GM23248 (cell line): Measurements from ENCODE around the gene NOS1AP. TPM values are rescaled to one million over a fixed set of nuclear protein-coding genes. Genes with fewer than 3 reads are reported as not detected.

Source experiments
- DNase-seq: peaks from one replicate; pipeline ENCODE4 v3.0.0-alpha.2; 2015
- H2AFZ ChIP-seq: fragments of 200-600 bp; sonication (generic); 2 replicates; pipeline ENCODE4 v1.6.1; 2016; ENCODE audit warnings: antibody characterized with exemption
- H3F3A ChIP-seq: fragments of 200-600 bp; sonication (generic); 2 replicates; pipeline ENCODE4 v1.6.1; 2016; ENCODE audit warnings: mild to moderate bottlenecking, antibody characterized with exemption, mixed run types; ENCODE audit not compliant: insufficient read depth
- H3K27ac ChIP-seq: fragments of 200-600 bp; sonication (generic); 2 replicates; pipeline ENCODE4 v1.5.1; 2016; ENCODE audit warnings: mild to moderate bottlenecking
- H3K27me3 ChIP-seq: fragments of 200-600 bp; sonication (generic); replicated peaks from 2 replicates; pipeline ENCODE4 v1.6.1; 2016; ENCODE audit warnings: mild to moderate bottlenecking; ENCODE audit not compliant: insufficient read depth
- H3K36me3 ChIP-seq: fragments of 200-600 bp; sonication (generic); 2 replicates; pipeline ENCODE4 v1.6.1; 2016; ENCODE audit warnings: low read depth, mild to moderate bottlenecking
- H3K4me1 ChIP-seq: fragments of 200-600 bp; sonication (generic); 2 replicates; pipeline ENCODE4 v1.6.1; 2016; ENCODE audit warnings: mild to moderate bottlenecking; ENCODE audit not compliant: insufficient read depth
- H3K4me2 ChIP-seq: fragments of 200-600 bp; sonication (generic); one replicate; pipeline ENCODE4 v1.6.1; 2016; ENCODE audit warnings: mild to moderate bottlenecking; ENCODE audit not compliant: unreplicated experiment
- H3K4me3 ChIP-seq: fragments of 200-600 bp; sonication (generic); 2 replicates; pipeline ENCODE4 v1.5.1; 2016; ENCODE audit warnings: mild to moderate bottlenecking
- H3K79me2 ChIP-seq: fragments of 200-600 bp; sonication (generic); 2 replicates; pipeline ENCODE4 v1.6.1; 2016; ENCODE audit warnings: mild to moderate bottlenecking; ENCODE audit not compliant: insufficient read depth
- H3K9ac ChIP-seq: fragments of 200-600 bp; sonication (generic); 2 replicates; pipeline ENCODE4 v1.6.1; 2016; ENCODE audit warnings: mild to moderate bottlenecking
- H3K9me2 ChIP-seq: fragments of 200-600 bp; sonication (generic); 2 replicates; pipeline ENCODE4 v1.6.1; 2016; ENCODE audit warnings: mixed run types, mild to moderate bottlenecking, moderate library complexity; ENCODE audit not compliant: insufficient read depth
- H3K9me3 ChIP-seq: fragments of 200-600 bp; sonication (generic); one replicate; pipeline ENCODE4 v1.6.1; 2017; ENCODE audit warnings: low read depth
- H4K20me1 ChIP-seq: fragments of 200-600 bp; sonication (generic); 2 replicates; pipeline ENCODE4 v1.6.0; 2016; ENCODE audit not compliant: insufficient read depth
- EZH2 ChIP-seq: fragments of 200-600 bp; sonication (generic); IDR thresholded peaks from 2 replicates; pipeline ENCODE4 v1.6.1; 2018; ENCODE audit warnings: antibody characterized with exemption, mild to moderate bottlenecking; ENCODE audit not compliant: insufficient read depth, poor library complexity, severe bottlenecking
- EZH2phosphoT487 ChIP-seq: fragments of 200-600 bp; sonication (generic); IDR thresholded peaks from 2 replicates; pipeline ENCODE4 v1.6.1; 2018; ENCODE audit warnings: antibody characterized with exemption, moderate library complexity, mild to moderate bottlenecking, low read depth; ENCODE audit not compliant: insufficient read depth
- WGBS, 2 experiments: methylation state at CpG; one replicate each; pipeline ENCODE4 v1.1.6; 2015 to 2017; ENCODE audit warnings: low lambda C conversion rate in 2 of 2, low coverage in 1 of 2; ENCODE audit errors: missing lambda C conversion rate in 2 of 2; 5-methylcytosine and 5-hydroxymethylcytosine counted together
- in situ Hi-C: fragments of 300-500 bp; cut with MboI; formaldehyde crosslinking; loops from 2 replicates; pipeline ENCODE4 v1.15.0; 2020
- polyA plus RNA-seq: library from polyadenylated mRNA; unstranded; fragments of >200 nt; fragmentation: Nextera tagmentation; extraction: Ambion mirVana; gene quantifications from 2 replicates; pipeline ENCODE4 v1.2.1, GENCODE V29; 2016
- total RNA-seq: library from RNA; depleted of rRNA; stranded (reverse); fragments of >200 nt; shearing (Covaris generic); gene quantifications from 2 replicates; pipeline ENCODE4 v1.2.3, GENCODE V29; 2014

Gene NOS1AP
- total and polyA plus RNA-seq, 2 experiments from 2014 or later, result 0.18 TPM; not detected in 1

DNA sequence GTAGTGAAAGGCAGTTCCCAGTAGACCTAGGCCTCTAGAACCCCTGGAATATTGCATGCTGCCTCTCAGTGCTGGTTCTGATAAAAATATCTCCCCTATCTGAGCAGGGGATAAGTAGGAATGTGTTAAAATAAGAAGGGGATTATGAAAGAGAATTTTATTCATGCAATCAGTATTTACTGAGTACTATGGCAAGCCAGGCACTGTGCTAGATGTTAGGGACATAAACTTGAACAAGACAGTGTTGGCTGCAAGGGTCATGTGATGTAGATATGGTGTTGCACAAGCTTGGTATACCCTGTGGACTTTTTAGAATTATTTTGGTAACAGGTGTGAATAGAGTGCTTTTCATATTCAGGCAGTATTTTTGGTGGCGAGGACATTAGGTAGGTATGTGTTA, 23.6 kb downstream of the NOS1AP start:
- 95 to 96% methylated on average over 1 of the region's 1 CpG for WGBS, 2 experiments
- no peak for DNase-seq
- Histone ChIP-seq H3K9ac (no peak overlapping the region), H3K4me1 (no peaks in the 10 kb centered on the region), H3K4me2 (no peak overlapping the region), H4K20me1 (no peaks in the 10 kb centered on the region), H3F3A (0 out of 2 replicates have a peak, but pooled peaks cover 6% of the 10 kb centered on the region), H3K9me3 (no peaks in the 10 kb centered on the region), H3K9me2 (no peaks in the 10 kb centered on the region), H2AFZ (no peak overlapping the region), H3K27ac (no peak overlapping the region), H3K36me3 (no peaks in the 10 kb centered on the region), H3K27me3 (no peaks in the 10 kb centered on the region), H3K4me3 (no peak overlapping the region), H3K79me2 (no peaks in the 10 kb centered on the region)
- in situ Hi-C loops, result no loop called here
- TF ChIP-seq EZH2, result no peak
- TF ChIP-seq EZH2phosphoT487, result no peak

DNA sequence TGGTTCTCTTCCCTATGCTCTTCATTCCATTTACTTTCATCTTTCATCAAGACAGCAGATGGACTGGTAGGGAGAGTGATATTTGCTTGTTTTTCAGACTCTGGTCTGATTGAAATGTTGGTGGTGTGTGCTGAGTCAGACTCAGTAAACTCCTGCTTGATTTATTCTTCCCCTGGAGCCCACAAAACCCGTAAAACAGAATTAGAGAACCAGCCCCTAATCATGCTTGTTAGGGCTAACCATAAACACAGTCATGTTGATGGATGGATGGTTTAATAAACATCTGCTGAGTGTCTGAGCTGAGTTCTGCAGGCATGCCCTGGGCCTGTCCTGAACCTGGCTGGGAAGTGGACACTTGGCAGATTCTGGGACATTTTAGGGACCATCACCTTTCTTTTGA, 24.8 kb downstream of the NOS1AP start:
- H3K4me3 ChIP-seq, result no peak overlapping the region
- H4K20me1 ChIP-seq, result no peaks in the 10 kb centered on the region
- no peak overlapping the region for H3K9ac ChIP-seq
- no peak overlapping the region for H3K27ac ChIP-seq
- no peaks in the 10 kb centered on the region for H3K36me3 ChIP-seq
- no peaks in the 10 kb centered on the region for H3K27me3 ChIP-seq
- H3K4me2 ChIP-seq, result no peak overlapping the region
- H3K79me2 ChIP-seq, result no peaks in the 10 kb centered on the region
- WGBS, 2 experiments, result 36 to 50% methylated on average over 1 of the region's 1 CpG
- no peak overlapping the region for H2AFZ ChIP-seq
- H3K9me3 ChIP-seq, result no peaks in the 10 kb centered on the region
- H3K4me1 ChIP-seq, result no peaks in the 10 kb centered on the region
- in situ Hi-C loops, result no loop called here
- H3F3A ChIP-seq, result 0 out of 2 replicates have a peak, but pooled peaks cover 6% of the 10 kb centered on the region
- TF ChIP-seq EZH2 (no peak), EZH2phosphoT487 (no peak)
- no peak for DNase-seq
- H3K9me2 ChIP-seq, result no peaks in the 10 kb centered on the region

DNA sequence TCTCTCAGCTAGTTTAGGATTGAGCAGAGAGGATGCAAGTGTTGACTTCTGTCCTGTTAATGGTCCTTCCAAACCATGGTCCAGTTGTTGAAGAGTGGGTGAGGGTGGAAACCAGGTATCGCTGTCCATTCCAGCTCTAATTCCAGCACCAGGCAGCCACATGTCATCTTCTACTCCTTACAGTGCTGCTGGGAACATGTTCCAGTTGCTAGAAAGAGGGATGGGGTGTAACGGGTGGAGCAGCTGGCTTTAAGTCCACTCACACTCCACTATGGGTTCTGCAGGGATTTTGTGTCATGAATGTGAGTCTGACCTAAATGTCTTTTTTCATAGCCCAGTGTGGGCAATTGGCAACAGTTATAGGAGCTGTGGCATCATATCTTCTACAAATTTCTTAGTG, 25.2 kb downstream of the NOS1AP start:
- 70 to 76% methylated on average over 2 of the region's 2 CpGs for WGBS, 2 experiments
- Histone ChIP-seq H3K9me2 (no peaks in the 10 kb centered on the region), H3F3A (0 out of 2 replicates have a peak, but pooled peaks cover 6% of the 10 kb centered on the region), H2AFZ (no peak overlapping the region), H3K79me2 (no peaks in the 10 kb centered on the region), H3K4me2 (no peak overlapping the region), H3K27me3 (no peaks in the 10 kb centered on the region), H3K9me3 (no peaks in the 10 kb centered on the region), H3K27ac (no peak overlapping the region), H3K36me3 (no peaks in the 10 kb centered on the region), H3K4me3 (no peak overlapping the region), H3K9ac (no peak overlapping the region), H4K20me1 (no peaks in the 10 kb centered on the region), H3K4me1 (no peaks in the 10 kb centered on the region)
- in situ Hi-C loops, result no loop called here
- TF ChIP-seq EZH2, result no peak
- TF ChIP-seq EZH2phosphoT487, result no peak
- DNase-seq, result no peak

DNA sequence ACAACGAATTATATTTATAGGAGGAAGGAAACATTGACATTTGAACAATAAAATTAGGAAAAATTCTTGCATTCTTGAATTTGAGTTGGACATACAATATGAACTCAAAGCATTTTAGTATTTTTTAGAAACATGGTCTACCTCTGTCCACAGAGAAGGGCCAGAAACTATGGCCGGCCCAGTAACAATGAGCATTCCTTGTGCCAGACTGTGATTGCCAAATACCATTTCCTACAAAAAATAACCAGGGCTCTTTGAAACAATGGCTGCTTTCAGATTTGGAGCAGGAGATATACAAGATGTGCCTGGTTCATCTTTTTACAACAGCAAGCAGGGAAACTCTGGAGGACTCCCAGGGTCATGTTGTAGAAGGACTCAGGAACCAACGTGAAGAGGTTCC, 38.4 kb downstream of the NOS1AP start:
- H3K4me2 ChIP-seq, result no peak overlapping the region
- no peak overlapping the region for H3K4me3 ChIP-seq
- no peak overlapping the region for H2AFZ ChIP-seq
- 84 to 88% methylated on average over 3 of the region's 3 CpGs for WGBS, 2 experiments
- peaks cover 15% of the 10 kb centered on the region; the same call in 1 of the 2 replicates for H3F3A ChIP-seq
- H3K4me1 ChIP-seq, result peaks cover 13% of the 10 kb centered on the region
- H3K9me3 ChIP-seq, result no peaks in the 10 kb centered on the region
- H4K20me1 ChIP-seq, result no peaks in the 10 kb centered on the region
- H3K79me2 ChIP-seq, result no peaks in the 10 kb centered on the region
- no peaks in the 10 kb centered on the region for H3K36me3 ChIP-seq
- H3K27ac ChIP-seq, result no peak overlapping the region
- no peaks in the 10 kb centered on the region for H3K27me3 ChIP-seq
- DNase-seq, result no peak
- in situ Hi-C loops, result no loop called here
- no peaks in the 10 kb centered on the region for H3K9me2 ChIP-seq
- no peak for TF ChIP-seq EZH2phosphoT487
- no peak for TF ChIP-seq EZH2
- H3K9ac ChIP-seq, result no peak overlapping the region

DNA sequence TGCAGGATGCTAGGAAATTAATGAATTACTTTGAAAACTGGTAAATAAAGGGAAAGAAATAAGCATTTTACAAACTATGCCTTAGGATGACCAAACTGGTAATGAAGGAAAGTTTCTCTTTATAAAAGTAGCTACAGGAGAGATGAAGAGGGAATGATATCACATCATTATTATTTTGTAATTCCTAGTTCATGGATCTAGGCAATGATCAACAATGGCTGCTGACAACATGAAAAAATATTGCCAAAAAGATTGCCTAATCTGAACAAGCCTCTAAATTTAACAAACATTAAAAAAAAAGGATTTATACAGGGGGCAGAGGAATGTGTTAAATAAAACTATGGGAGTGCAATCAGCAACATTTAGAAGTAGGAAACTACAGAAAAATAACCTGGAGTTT, 38.9 kb downstream of the NOS1AP start:
- H3K36me3 ChIP-seq, result no peaks in the 10 kb centered on the region
- in situ Hi-C loops, result no loop called here
- H3K4me3 ChIP-seq, result no peak overlapping the region

More for the DNA sequence above, 38.9 kb downstream of the NOS1AP start:
- Histone ChIP-seq H3K4me1 (peaks cover 13% of the 10 kb centered on the region), H3K9ac (no peak overlapping the region), H4K20me1 (no peaks in the 10 kb centered on the region), H3K9me2 (no peaks in the 10 kb centered on the region), H3K27ac (no peak overlapping the region), H3K27me3 (no peaks in the 10 kb centered on the region), H2AFZ (no peak overlapping the region), H3K9me3 (no peaks in the 10 kb centered on the region), H3F3A (peaks cover 15% of the 10 kb centered on the region; the same call in 1 of the 2 replicates), H3K4me2 (no peak overlapping the region), H3K79me2 (no peaks in the 10 kb centered on the region)
- DNase-seq, result no peak
- TF ChIP-seq EZH2 (no peak), EZH2phosphoT487 (no peak)
